Loucy (cell line): ENCODE measurements around the gene AGAP1.

Experiments
- CTCF ChIP-seq: fragments of 200-600 bp; sonication (generic); conservative IDR thresholded peaks from 2 replicates; pipeline ENCODE4 v1.5.1; 2014; ENCODE audit warnings: mild to moderate bottlenecking, antibody characterized with exemption, low read length
- EZH2phosphoT487 ChIP-seq: fragments of 200-600 bp; IDR thresholded peaks from 2 replicates; pipeline ENCODE4 v1.6.1; 2018; ENCODE audit warnings: antibody characterized with exemption, mild to moderate bottlenecking, moderate library complexity, borderline replicate concordance

- no peak for TF ChIP-seq CTCF
- TF ChIP-seq EZH2phosphoT487, result no peak
Observed at GRCh38 chr2:235533198-235533597, 39.4 kb downstream of the AGAP1 start.
